ENCODE results near the gene CEMIP.

- TF ChIP-seq CTCF (IDR thresholded peaks at IDR 0.05) (no peak), POLR2A (IDR thresholded peaks at IDR 0.05) (no peak)
Observed at GRCh38 chr15:80752204-80752603, 27.0 kb upstream of the CEMIP start.

All from adrenal gland (tissue), 5 donors.